SK-N-SH treated with all-trans-retinoic acid at 6 μM for 48 hours (cell line): ENCODE results near the gene RBL1.

Experiments used
- ARNTL ChIP-seq: fragments of 450-650 bp; formaldehyde crosslinking; IDR thresholded peaks from 2 replicates; pipeline ENCODE4 v1.5.0; 2020; ENCODE audit warnings: low read depth, mild to moderate bottlenecking, moderate library complexity, borderline replicate concordance
- GLIS3 ChIP-seq: fragments of 250-450 bp; sonication (Bioruptor Pico); IDR thresholded peaks from 2 replicates; pipeline ENCODE4 v1.5.0; 2020; ENCODE audit warnings: mild to moderate bottlenecking, moderate library complexity
- ISL1 ChIP-seq: fragments of 250-450 bp; sonication (Bioruptor Pico); IDR thresholded peaks from 2 replicates; pipeline ENCODE4 v2.1.2; 2022; ENCODE audit warnings: mild to moderate bottlenecking, moderate library complexity
- PATZ1 ChIP-seq: fragments of 250-450 bp; sonication (Bioruptor Pico); IDR thresholded peaks from 2 replicates; pipeline ENCODE4 v1.8.0; 2020; ENCODE audit warnings: mild to moderate bottlenecking, moderate library complexity, borderline replicate concordance
- POU6F1 ChIP-seq: fragments of 250-450 bp; sonication (Bioruptor Pico); IDR thresholded peaks from 2 replicates; pipeline ENCODE4 v1.8.0; 2021; ENCODE audit warnings: low read depth, mild to moderate bottlenecking, moderate library complexity, borderline replicate concordance
- ZFP3 ChIP-seq: fragments of 250-450 bp; sonication (Bioruptor Pico); IDR thresholded peaks from 2 replicates; pipeline ENCODE4 v1.5.0; 2020; ENCODE audit warnings: mild to moderate bottlenecking, moderate library complexity
- ZFP30 ChIP-seq: fragments of 450-650 bp; formaldehyde crosslinking; IDR thresholded peaks from 2 replicates; pipeline ENCODE4 v1.5.0; 2022; ENCODE audit warnings: mild to moderate bottlenecking, moderate library complexity
- ZNF565 ChIP-seq: fragments of 450-650 bp; formaldehyde crosslinking; conservative IDR thresholded peaks from 2 replicates; pipeline ENCODE4 v1.5.0; 2020; ENCODE audit warnings: low read depth, mild to moderate bottlenecking, moderate library complexity

GRCh38 chr20:37053230-37053950, 42.4 kb downstream of the RBL1 start:
- no peak for TF ChIP-seq ARNTL (CRISPR knock-in tag)
- TF ChIP-seq ZFP3: no peak
- no peak for TF ChIP-seq GLIS3 (CRISPR knock-in tag)
- TF ChIP-seq ZFP30 (CRISPR knock-in tag): no peak
- no peak for TF ChIP-seq ISL1
- no peak for TF ChIP-seq PATZ1 (CRISPR knock-in tag)
- no peak for TF ChIP-seq ZNF565 (CRISPR knock-in tag)
- TF ChIP-seq POU6F1 (CRISPR knock-in tag): no peak
